ENCODE data around the gene PAF1.

The PAF1 gene

DNA sequence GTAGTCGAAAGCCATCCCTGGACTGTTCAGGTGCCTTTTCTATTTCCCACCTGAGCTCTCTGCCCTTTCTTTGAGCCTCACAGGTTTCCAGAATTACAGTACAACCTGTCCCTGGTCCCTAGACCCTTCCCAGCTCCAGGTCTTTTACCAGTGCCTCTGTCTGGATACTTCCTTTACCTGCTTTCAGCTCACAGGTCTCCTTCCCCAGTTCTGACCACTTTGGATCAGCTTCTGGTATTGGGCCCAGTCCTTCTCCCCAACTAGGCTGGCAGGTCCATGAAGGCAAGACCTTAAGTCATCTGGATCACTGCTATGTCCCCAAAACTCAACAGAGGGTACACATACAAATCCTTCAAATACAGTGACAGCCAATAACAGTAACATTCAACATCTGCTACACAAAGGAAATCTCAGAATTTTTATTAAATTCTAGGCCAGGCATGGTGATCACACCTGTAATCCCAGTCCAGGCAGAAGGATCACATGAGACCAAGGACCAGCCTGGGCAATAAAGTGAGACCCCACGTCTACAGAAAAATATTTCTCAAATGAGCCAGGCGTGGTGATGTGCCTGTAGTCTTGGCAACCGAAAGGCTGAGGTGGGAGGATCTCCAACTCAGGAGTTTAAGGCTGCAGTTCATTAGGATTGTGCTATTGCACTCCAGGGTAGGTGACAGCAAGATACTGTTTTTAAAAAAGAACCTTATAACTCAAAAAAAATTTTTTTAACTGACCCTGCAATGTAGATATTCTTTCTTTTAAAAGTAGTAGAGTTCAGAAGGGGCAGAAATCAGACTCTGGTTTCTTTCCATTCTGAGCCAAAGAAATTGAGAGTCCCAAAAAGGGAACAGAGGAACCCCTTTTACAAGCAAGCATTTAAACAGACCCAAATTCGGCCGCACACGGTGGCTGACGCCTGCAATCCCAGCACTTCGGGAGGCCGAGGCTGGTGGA, 43.5 kb upstream of the PAF1 start:
- H3K27ac ChIP-seq, result peak overlapping the region; percentile 1
- peak overlapping the region; percentile 97 for H3K4me2 ChIP-seq (ENCODE audit: low read length)
- H3K4me1 ChIP-seq, result peaks cover 8% of the 10 kb centered on the region
- peak overlapping the region; percentile 100 for H3K4me3 ChIP-seq (ENCODE audit: low read depth, low read length)
- TF ChIP-seq, protein P1, sequence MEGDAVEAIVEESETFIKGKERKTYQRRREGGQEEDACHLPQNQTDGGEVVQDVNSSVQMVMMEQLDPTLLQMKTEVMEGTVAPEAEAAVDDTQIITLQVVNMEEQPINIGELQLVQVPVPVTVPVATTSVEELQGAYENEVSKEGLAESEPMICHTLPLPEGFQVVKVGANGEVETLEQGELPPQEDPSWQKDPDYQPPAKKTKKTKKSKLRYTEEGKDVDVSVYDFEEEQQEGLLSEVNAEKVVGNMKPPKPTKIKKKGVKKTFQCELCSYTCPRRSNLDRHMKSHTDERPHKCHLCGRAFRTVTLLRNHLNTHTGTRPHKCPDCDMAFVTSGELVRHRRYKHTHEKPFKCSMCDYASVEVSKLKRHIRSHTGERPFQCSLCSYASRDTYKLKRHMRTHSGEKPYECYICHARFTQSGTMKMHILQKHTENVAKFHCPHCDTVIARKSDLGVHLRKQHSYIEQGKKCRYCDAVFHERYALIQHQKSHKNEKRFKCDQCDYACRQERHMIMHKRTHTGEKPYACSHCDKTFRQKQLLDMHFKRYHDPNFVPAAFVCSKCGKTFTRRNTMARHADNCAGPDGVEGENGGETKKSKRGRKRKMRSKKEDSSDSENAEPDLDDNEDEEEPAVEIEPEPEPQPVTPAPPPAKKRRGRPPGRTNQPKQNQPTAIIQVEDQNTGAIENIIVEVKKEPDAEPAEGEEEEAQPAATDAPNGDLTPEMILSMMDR (IDR thresholded peaks at IDR 0.05), result no peak
- H3K9me3 ChIP-seq (ENCODE audit: control insufficient read depth, low read length), result no peaks in the 10 kb centered on the region
- peaks cover 22% of the 10 kb centered on the region for H3K79me2 ChIP-seq
- no peak overlapping the region for H2AFZ ChIP-seq
- H3K27me3 ChIP-seq (ENCODE audit: control insufficient read depth, insufficient read depth, low read length), result no peaks in the 10 kb centered on the region
- H3K36me3 ChIP-seq (ENCODE audit: control insufficient read depth, insufficient read depth, low read length), result no peaks in the 10 kb centered on the region
- no peak overlapping the region for H3K9ac ChIP-seq

DNA sequence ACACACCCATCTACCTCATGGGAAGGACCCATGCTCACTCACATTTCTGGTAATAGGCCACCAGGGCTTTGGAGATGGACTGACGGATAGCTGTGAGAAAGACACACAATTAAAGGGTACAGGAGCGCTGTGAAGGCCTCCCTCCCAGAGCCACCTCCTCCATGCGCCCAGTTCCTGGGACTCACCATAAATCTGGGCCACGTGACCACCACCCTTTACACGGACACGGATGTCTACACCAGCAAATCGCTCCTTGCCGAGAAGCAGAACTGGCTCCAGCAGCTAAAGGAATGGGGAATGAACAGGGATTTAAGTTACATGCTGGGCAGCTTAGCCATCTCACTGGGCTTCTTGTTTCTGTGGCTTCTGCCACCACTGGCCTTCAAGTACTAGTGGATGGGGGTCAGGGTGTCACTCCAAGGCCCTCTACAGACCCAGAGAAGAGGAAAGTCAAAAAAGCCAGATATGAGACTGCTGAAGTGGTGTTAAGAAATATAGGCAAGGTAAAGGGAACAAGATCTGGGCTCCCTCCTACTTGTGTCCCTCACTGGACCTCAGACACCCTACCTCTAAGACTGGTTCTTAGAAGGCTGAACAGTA, 42.7 kb upstream of the PAF1 start:
- Histone ChIP-seq H3K36me3 (ENCODE audit: control insufficient read depth, insufficient read depth, low read length) (no peaks in the 10 kb centered on the region), H3K4me3 (ENCODE audit: low read depth, low read length) (no peak overlapping the region), H2AFZ (no peak overlapping the region), H3K27ac (no peak overlapping the region), H3K9ac (no peak overlapping the region), H3K4me2 (ENCODE audit: low read length) (no peak overlapping the region), H3K4me1 (peaks cover 8% of the 10 kb centered on the region), H3K79me2 (peaks cover 22% of the 10 kb centered on the region), H3K9me3 (ENCODE audit: control insufficient read depth, low read length) (no peaks in the 10 kb centered on the region), H3K27me3 (ENCODE audit: control insufficient read depth, insufficient read depth, low read length) (no peaks in the 10 kb centered on the region)
- TF ChIP-seq, protein P1 (IDR thresholded peaks at IDR 0.05), result no peak

DNA sequence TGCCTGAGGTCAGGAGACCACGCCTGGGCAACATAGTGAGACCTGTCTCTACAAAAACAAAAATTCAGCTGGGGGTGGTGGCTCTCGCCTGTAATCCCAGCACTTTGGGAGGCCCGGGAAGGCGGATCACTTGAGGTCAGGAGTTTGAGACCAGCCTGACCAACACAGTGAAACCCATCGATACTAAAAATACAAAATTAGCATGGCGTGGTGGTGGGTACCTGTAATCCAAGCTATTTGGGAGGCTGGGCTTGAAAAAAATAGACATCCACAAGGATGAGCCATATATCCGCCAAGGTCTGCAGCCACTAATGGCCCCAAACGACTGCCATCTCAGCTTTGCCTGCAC, 41.7 kb upstream of the PAF1 start:
- H3K4me2 ChIP-seq (ENCODE audit: low read length), result no peak overlapping the region
- no peaks in the 10 kb centered on the region for H3K27me3 ChIP-seq (ENCODE audit: control insufficient read depth, insufficient read depth, low read length)
- no peak overlapping the region for H2AFZ ChIP-seq
- peaks cover 8% of the 10 kb centered on the region for H3K4me1 ChIP-seq
- no peak overlapping the region for H3K4me3 ChIP-seq (ENCODE audit: low read depth, low read length)
- H3K27ac ChIP-seq, result no peak overlapping the region
- H3K36me3 ChIP-seq (ENCODE audit: control insufficient read depth, insufficient read depth, low read length), result no peaks in the 10 kb centered on the region
- TF ChIP-seq, protein P1 (IDR thresholded peaks at IDR 0.05), result no peak
- H3K9ac ChIP-seq, result no peak overlapping the region
- peaks cover 22% of the 10 kb centered on the region for H3K79me2 ChIP-seq
- H3K9me3 ChIP-seq (ENCODE audit: control insufficient read depth, low read length), result no peaks in the 10 kb centered on the region

- Histone ChIP-seq H3K79me2 (peaks cover 22% of the 10 kb centered on the region), H3K4me1 (peaks cover 2% of the 10 kb centered on the region), H2AFZ (no peak overlapping the region), H3K27me3 (ENCODE audit: control insufficient read depth, insufficient read depth, low read length) (no peaks in the 10 kb centered on the region), H3K4me3 (ENCODE audit: low read depth, low read length) (no peak overlapping the region), H3K9me3 (ENCODE audit: control insufficient read depth, low read length) (no peaks in the 10 kb centered on the region), H3K4me2 (ENCODE audit: low read length) (no peak overlapping the region), H3K36me3 (ENCODE audit: control insufficient read depth, insufficient read depth, low read length) (no peaks in the 10 kb centered on the region), H3K27ac (peak overlapping the region; percentile 80), H3K9ac (no peak overlapping the region)
- TF ChIP-seq, protein P1 (IDR thresholded peaks at IDR 0.05), result no peak
Measured at GRCh38 chr19:39430675-39431593, 40.0 kb upstream of the PAF1 start.
